ENCODE data around the gene WNT2. TPM values are rescaled to one million over a fixed set of nuclear protein-coding genes. Genes with fewer than 3 reads are reported as not detected.

The WNT2 gene
- total RNA-seq, 1 donor from 2014 or later: 0.29 TPM

GRCh38 chr7:117349570-117349969 is 26.7 kb upstream of the WNT2 start:
- Histone ChIP-seq H3K27me3 (ENCODE audit: control insufficient read depth, insufficient read depth, low read length) (no peaks in the 10 kb centered on the region), H3K4me3 (ENCODE audit: low read depth, low read length) (no peak overlapping the region), H3K36me3 (ENCODE audit: control insufficient read depth, insufficient read depth, low read length) (no peaks in the 10 kb centered on the region)
- TF ChIP-seq CTCF (IDR thresholded peaks at IDR 0.05; ENCODE audit: insufficient read depth, low read length, poor library complexity, severe bottlenecking): no peak
- DNase-seq (ENCODE audit: low read depth): no peak

GRCh38 chr7:117347962-117348672 is 25.3 kb upstream of the WNT2 start:
- no peaks in the 10 kb centered on the region for H3K27me3 ChIP-seq (ENCODE audit: control insufficient read depth, insufficient read depth, low read length)
- no peak for TF ChIP-seq CTCF (IDR thresholded peaks at IDR 0.05; ENCODE audit: insufficient read depth, low read length, poor library complexity, severe bottlenecking)
- DNase-seq (ENCODE audit: low read depth): no peak
- no peaks in the 10 kb centered on the region for H3K36me3 ChIP-seq (ENCODE audit: control insufficient read depth, insufficient read depth, low read length)
- no peak overlapping the region for H3K4me3 ChIP-seq (ENCODE audit: low read depth, low read length)

- H3K27me3 ChIP-seq (ENCODE audit: control insufficient read depth, insufficient read depth, low read length): no peaks in the 10 kb centered on the region
- no peak for DNase-seq (ENCODE audit: low read depth)
- no peak for TF ChIP-seq CTCF (IDR thresholded peaks at IDR 0.05; ENCODE audit: insufficient read depth, low read length, poor library complexity, severe bottlenecking)
- H3K36me3 ChIP-seq (ENCODE audit: control insufficient read depth, insufficient read depth, low read length): no peaks in the 10 kb centered on the region
- no peak overlapping the region for H3K4me3 ChIP-seq (ENCODE audit: low read depth, low read length)
These were observed 24.6 kb upstream of the WNT2 start for GRCh38 chr7:117347480-117347879.

GRCh38 chr7:117346161-117346560 is 23.3 kb upstream of the WNT2 start:
- no peak overlapping the region for H3K4me3 ChIP-seq (ENCODE audit: low read depth, low read length)
- H3K27me3 ChIP-seq (ENCODE audit: control insufficient read depth, insufficient read depth, low read length): no peaks in the 10 kb centered on the region
- no peaks in the 10 kb centered on the region for H3K36me3 ChIP-seq (ENCODE audit: control insufficient read depth, insufficient read depth, low read length)
- TF ChIP-seq CTCF (IDR thresholded peaks at IDR 0.05; ENCODE audit: insufficient read depth, low read length, poor library complexity, severe bottlenecking): no peak
- no peak for DNase-seq (ENCODE audit: low read depth)

- Histone ChIP-seq H3K4me3 (ENCODE audit: low read depth, low read length) (no peak overlapping the region), H3K36me3 (ENCODE audit: control insufficient read depth, insufficient read depth, low read length) (no peaks in the 10 kb centered on the region), H3K27me3 (ENCODE audit: control insufficient read depth, insufficient read depth, low read length) (no peaks in the 10 kb centered on the region)
- DNase-seq (ENCODE audit: low read depth): no peak
- no peak for TF ChIP-seq CTCF (IDR thresholded peaks at IDR 0.05; ENCODE audit: insufficient read depth, low read length, poor library complexity, severe bottlenecking)
These were observed 15.2 kb upstream of the WNT2 start for GRCh38 chr7:117338020-117338419.

- no peaks in the 10 kb centered on the region for H3K27me3 ChIP-seq (ENCODE audit: control insufficient read depth, insufficient read depth, low read length)
- DNase-seq (ENCODE audit: low read depth): no peak
- TF ChIP-seq CTCF (IDR thresholded peaks at IDR 0.05; ENCODE audit: insufficient read depth, low read length, poor library complexity, severe bottlenecking): no peak
These were observed 10.3 kb upstream of the WNT2 start for GRCh38 chr7:117333168-117333567.

More at GRCh38 chr7:117333168-117333567, 10.3 kb upstream of the WNT2 start:
- Histone ChIP-seq H3K36me3 (ENCODE audit: control insufficient read depth, insufficient read depth, low read length) (no peaks in the 10 kb centered on the region), H3K4me3 (ENCODE audit: low read depth, low read length) (no peak overlapping the region)
